ENCODE measurements around the gene GAREM2. TPM values are rescaled to one million over a fixed set of nuclear protein-coding genes. Genes with fewer than 3 reads are reported as not detected.

The GAREM2 gene
- polyA plus RNA-seq, 1 of the 3 experiments (the other 2 are of a cell fraction) = 3.7 TPM

DNA sequence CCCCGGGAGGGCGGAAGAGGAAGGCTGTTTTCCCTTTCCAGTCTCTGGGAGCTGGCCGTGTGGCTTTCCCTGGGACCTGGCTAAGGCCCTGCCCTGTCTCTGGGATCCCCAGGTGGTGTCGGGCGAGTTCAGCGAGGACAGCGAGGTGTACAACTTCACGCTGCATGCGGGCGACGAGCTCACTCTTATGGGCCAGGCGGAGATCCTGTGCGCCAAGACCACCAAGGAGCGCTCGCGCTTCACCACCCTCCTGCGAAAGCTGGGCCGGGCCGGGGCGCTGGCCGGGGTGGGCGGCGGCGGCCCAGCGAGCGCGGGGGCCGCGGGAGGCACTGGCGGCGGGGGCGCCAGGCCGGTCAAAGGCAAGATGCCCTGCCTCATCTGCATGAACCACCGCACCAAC, 11.2 kb downstream of the GAREM2 start:
- no peaks in the 10 kb centered on the region for H3K9me3 ChIP-seq
- no peaks in the 10 kb centered on the region for H4K20me1 ChIP-seq (ENCODE audit: insufficient read depth)
- no peaks in the 10 kb centered on the region for H3K79me2 ChIP-seq (ENCODE audit: insufficient read depth)
- no peak overlapping the region for H3K4me3 ChIP-seq (ENCODE audit: low read depth in 2 of 2, low read length in 1 of 2)
- H2AFZ ChIP-seq (ENCODE audit: low read depth) = no peak overlapping the region
- 97% methylated on average over 34 of the region's 34 CpGs for WGBS (ENCODE audit: low lambda C conversion rate)
- POLR2A ChIA-PET = interaction anchor here (0.6 kb wide), 1 partner anchor 9 kb away, joined by 3 read pairs; no protein-coding TSS in a partner anchor
- no peak for TF ChIP-seq FOSL2 (IDR thresholded peaks at IDR 0.05; ENCODE audit: borderline replicate concordance, low read depth)
- TF ChIP-seq, protein P1, sequence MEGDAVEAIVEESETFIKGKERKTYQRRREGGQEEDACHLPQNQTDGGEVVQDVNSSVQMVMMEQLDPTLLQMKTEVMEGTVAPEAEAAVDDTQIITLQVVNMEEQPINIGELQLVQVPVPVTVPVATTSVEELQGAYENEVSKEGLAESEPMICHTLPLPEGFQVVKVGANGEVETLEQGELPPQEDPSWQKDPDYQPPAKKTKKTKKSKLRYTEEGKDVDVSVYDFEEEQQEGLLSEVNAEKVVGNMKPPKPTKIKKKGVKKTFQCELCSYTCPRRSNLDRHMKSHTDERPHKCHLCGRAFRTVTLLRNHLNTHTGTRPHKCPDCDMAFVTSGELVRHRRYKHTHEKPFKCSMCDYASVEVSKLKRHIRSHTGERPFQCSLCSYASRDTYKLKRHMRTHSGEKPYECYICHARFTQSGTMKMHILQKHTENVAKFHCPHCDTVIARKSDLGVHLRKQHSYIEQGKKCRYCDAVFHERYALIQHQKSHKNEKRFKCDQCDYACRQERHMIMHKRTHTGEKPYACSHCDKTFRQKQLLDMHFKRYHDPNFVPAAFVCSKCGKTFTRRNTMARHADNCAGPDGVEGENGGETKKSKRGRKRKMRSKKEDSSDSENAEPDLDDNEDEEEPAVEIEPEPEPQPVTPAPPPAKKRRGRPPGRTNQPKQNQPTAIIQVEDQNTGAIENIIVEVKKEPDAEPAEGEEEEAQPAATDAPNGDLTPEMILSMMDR (IDR thresholded peaks at IDR 0.05) = no peak
- TF ChIP-seq TEAD4 (IDR thresholded peaks at IDR 0.05; ENCODE audit: borderline replicate concordance, insufficient read depth) = no peak
- no peak for TF ChIP-seq SIN3A (IDR thresholded peaks at IDR 0.05; ENCODE audit: borderline replicate concordance, low read depth, low read length)
- TF ChIP-seq RFX5 (IDR thresholded peaks at IDR 0.05; ENCODE audit: low read length) = no peak
- TF ChIP-seq PBX3 (IDR thresholded peaks at IDR 0.05) = no peak
- TF ChIP-seq MEF2A (IDR thresholded peaks at IDR 0.05; ENCODE audit: borderline replicate concordance, low read depth) = no peak
- TF ChIP-seq GABPA (IDR thresholded peaks at IDR 0.05; ENCODE audit: low read depth) = no peak
- no peak for TF ChIP-seq RCOR1 (IDR thresholded peaks at IDR 0.05; ENCODE audit: low read length)
- no peak for TF ChIP-seq EP300 (IDR thresholded peaks at IDR 0.05; ENCODE audit: borderline replicate concordance in 1 of 2, low read depth in 1 of 2, low read length in 1 of 2)
- TF ChIP-seq TCF12 (IDR thresholded peaks at IDR 0.05) = no peak
- TF ChIP-seq, protein P2, sequence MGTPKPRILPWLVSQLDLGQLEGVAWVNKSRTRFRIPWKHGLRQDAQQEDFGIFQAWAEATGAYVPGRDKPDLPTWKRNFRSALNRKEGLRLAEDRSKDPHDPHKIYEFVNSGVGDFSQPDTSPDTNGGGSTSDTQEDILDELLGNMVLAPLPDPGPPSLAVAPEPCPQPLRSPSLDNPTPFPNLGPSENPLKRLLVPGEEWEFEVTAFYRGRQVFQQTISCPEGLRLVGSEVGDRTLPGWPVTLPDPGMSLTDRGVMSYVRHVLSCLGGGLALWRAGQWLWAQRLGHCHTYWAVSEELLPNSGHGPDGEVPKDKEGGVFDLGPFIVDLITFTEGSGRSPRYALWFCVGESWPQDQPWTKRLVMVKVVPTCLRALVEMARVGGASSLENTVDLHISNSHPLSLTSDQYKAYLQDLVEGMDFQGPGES (IDR thresholded peaks at IDR 0.05; ENCODE audit: low read depth, low read length) = no peak
- TF ChIP-seq, protein P3, sequence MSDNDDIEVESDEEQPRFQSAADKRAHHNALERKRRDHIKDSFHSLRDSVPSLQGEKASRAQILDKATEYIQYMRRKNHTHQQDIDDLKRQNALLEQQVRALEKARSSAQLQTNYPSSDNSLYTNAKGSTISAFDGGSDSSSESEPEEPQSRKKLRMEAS (IDR thresholded peaks at IDR 0.05; ENCODE audit: low read depth) = no peak
- TF ChIP-seq YY1 (IDR thresholded peaks at IDR 0.05; ENCODE audit: low read depth) = no peak
- TF ChIP-seq NFIC (IDR thresholded peaks at IDR 0.05; ENCODE audit: borderline replicate concordance) = no peak
- no peak for TF ChIP-seq FOXJ3 (CRISPR knock-in tag; IDR thresholded peaks at IDR 0.05)
- TF ChIP-seq EZH2phosphoT487 (IDR thresholded peaks at IDR 0.05; ENCODE audit: borderline replicate concordance, low read depth) = no peak
- no peak for TF ChIP-seq TAF1 (IDR thresholded peaks at IDR 0.05; ENCODE audit: borderline replicate concordance, low read depth, low read length)
- TF ChIP-seq, protein P4, sequence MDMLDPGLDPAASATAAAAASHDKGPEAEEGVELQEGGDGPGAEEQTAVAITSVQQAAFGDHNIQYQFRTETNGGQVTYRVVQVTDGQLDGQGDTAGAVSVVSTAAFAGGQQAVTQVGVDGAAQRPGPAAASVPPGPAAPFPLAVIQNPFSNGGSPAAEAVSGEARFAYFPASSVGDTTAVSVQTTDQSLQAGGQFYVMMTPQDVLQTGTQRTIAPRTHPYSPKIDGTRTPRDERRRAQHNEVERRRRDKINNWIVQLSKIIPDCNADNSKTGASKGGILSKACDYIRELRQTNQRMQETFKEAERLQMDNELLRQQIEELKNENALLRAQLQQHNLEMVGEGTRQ (IDR thresholded peaks at IDR 0.05; ENCODE audit: borderline replicate concordance, low read depth, low read length) = no peak
- no peak overlapping the region for H3K9ac ChIP-seq
- DNase-seq = peak; percentile 28
- no peaks in the 10 kb centered on the region for H3K36me3 ChIP-seq (replicated peaks in 1 of 2; ENCODE audit: control insufficient read depth in 1 of 2, insufficient read depth in 2 of 2, low read length in 1 of 2)
- no peaks in the 10 kb centered on the region for H3K9me2 ChIP-seq
- no peaks in the 10 kb centered on the region for H3F3A ChIP-seq (replicated peaks; ENCODE audit: insufficient read depth)
- H3K4me1 ChIP-seq (ENCODE audit: control insufficient read depth in 1 of 2, insufficient read depth in 2 of 2, low read depth in 1 of 2, low read length in 1 of 2) = peaks cover 0 to 6% of the 10 kb centered on the region in 2 experiments; a peak in 1 of 4 replicates
- CTCF ChIA-PET = no interaction called here
- no peak overlapping the region for H3K27ac ChIP-seq (ENCODE audit: low read depth in 2 of 2, low read length in 1 of 2)
- no peaks in the 10 kb centered on the region for H3K27me3 ChIP-seq (ENCODE audit: insufficient read depth)
- no peak overlapping the region for H3K4me2 ChIP-seq
